Measurements from ENCODE around the gene A1BG.

A1BG gene

GRCh38 chr19:58395220-58395978 is 42.1 kb upstream of the A1BG start, which contains the start of gene RNF225:
Gene RNF225, plus strand, starts transcription at chr19:58395656. Its CDS starts 434 bp downstream, at chr19:58396090.
- peaks cover under 1% of the 10 kb centered on the region; the same call in 1 of the 2 replicates for H3K4me1 ChIP-seq (ENCODE audit: low read length)
- H3K4me2 ChIP-seq (ENCODE audit: low read length) = no peak within 1 kb of the TSS
- H2AFZ ChIP-seq (ENCODE audit: low read depth, low read length) = no peak within 1 kb of the TSS
- H3K27me3 ChIP-seq (ENCODE audit: low read depth, low read length) = no peaks in the 10 kb centered on the region
- H3K9ac ChIP-seq (ENCODE audit: low read length) = no peak within 1 kb of the TSS
- H4K20me1 ChIP-seq (ENCODE audit: insufficient read depth, low read length) = peaks cover 46% of the 10 kb centered on the region
- no peak within 1 kb of the TSS for H3K4me3 ChIP-seq (ENCODE audit: low read length)
- H3K79me2 ChIP-seq (ENCODE audit: low read length) = peaks cover 29% of the 10 kb centered on the region
- H3K36me3 ChIP-seq (replicated peaks; ENCODE audit: low read depth, low read length) = peaks cover 51% of the 10 kb centered on the region
- H3K27ac ChIP-seq (ENCODE audit: low read length) = no peak within 1 kb of the TSS
- TF ChIP-seq EZH2phosphoT487 (IDR thresholded peaks at IDR 0.05; ENCODE audit: low read depth) = no peak
- no peak for TF ChIP-seq CTCF (IDR thresholded peaks at IDR 0.05; ENCODE audit: low read depth, low read length)
- H3K9me3 ChIP-seq (ENCODE audit: insufficient read depth, low read length) = no peaks in the 10 kb centered on the region

- no peaks in the 10 kb centered on the region for H3K27me3 ChIP-seq (ENCODE audit: low read depth, low read length)
- H3K36me3 ChIP-seq (replicated peaks; ENCODE audit: low read depth, low read length) = peaks cover 51% of the 10 kb centered on the region
- no peak overlapping the region for H3K4me2 ChIP-seq (ENCODE audit: low read length)
- no peak overlapping the region for H3K4me3 ChIP-seq (ENCODE audit: low read length)
- no peak overlapping the region for H2AFZ ChIP-seq (ENCODE audit: low read depth, low read length)
- no peaks in the 10 kb centered on the region for H3K9me3 ChIP-seq (ENCODE audit: insufficient read depth, low read length)
- no peaks in the 10 kb centered on the region for H3K4me1 ChIP-seq (ENCODE audit: low read length)
- H3K79me2 ChIP-seq (ENCODE audit: low read length) = peaks cover 35% of the 10 kb centered on the region
- peaks cover 46% of the 10 kb centered on the region for H4K20me1 ChIP-seq (ENCODE audit: insufficient read depth, low read length)
- H3K9ac ChIP-seq (ENCODE audit: low read length) = no peak overlapping the region
- H3K27ac ChIP-seq (ENCODE audit: low read length) = no peak overlapping the region
- TF ChIP-seq EZH2phosphoT487 (IDR thresholded peaks at IDR 0.05; ENCODE audit: low read depth) = no peak
- TF ChIP-seq CTCF (IDR thresholded peaks at IDR 0.05; ENCODE audit: low read depth, low read length) = no peak
These were observed 41.5 kb upstream of the A1BG start for GRCh38 chr19:58394821-58395219.

GRCh38 chr19:58393725-58394033 is 40.4 kb upstream of the A1BG start:
- peaks cover 46% of the 10 kb centered on the region for H3K79me2 ChIP-seq (ENCODE audit: low read length)
- H3K4me1 ChIP-seq (ENCODE audit: low read length) = peaks cover 6% of the 10 kb centered on the region
- peaks cover 52% of the 10 kb centered on the region for H4K20me1 ChIP-seq (ENCODE audit: insufficient read depth, low read length)
- no peaks in the 10 kb centered on the region for H3K9me3 ChIP-seq (ENCODE audit: insufficient read depth, low read length)
- H3K9ac ChIP-seq (ENCODE audit: low read length) = no peak overlapping the region
- no peak overlapping the region for H3K4me3 ChIP-seq (ENCODE audit: low read length)
- H3K4me2 ChIP-seq (ENCODE audit: low read length) = no peak overlapping the region
- H3K27ac ChIP-seq (ENCODE audit: low read length) = no peak overlapping the region
- TF ChIP-seq EZH2phosphoT487 (IDR thresholded peaks at IDR 0.05; ENCODE audit: low read depth) (no peak), CTCF (IDR thresholded peaks at IDR 0.05; ENCODE audit: low read depth, low read length) (no peak)
- H3K36me3 ChIP-seq (replicated peaks; ENCODE audit: low read depth, low read length) = peaks cover 57% of the 10 kb centered on the region
- H2AFZ ChIP-seq (ENCODE audit: low read depth, low read length) = no peak overlapping the region
- no peaks in the 10 kb centered on the region for H3K27me3 ChIP-seq (ENCODE audit: low read depth, low read length)

GRCh38 chr19:58392945-58393724 is 39.8 kb upstream of the A1BG start:
- no peaks in the 10 kb centered on the region for H3K9me3 ChIP-seq (ENCODE audit: insufficient read depth, low read length)
- no peaks in the 10 kb centered on the region for H3K27me3 ChIP-seq (ENCODE audit: low read depth, low read length)
- no peak overlapping the region for H3K4me3 ChIP-seq (ENCODE audit: low read length)
- H3K4me1 ChIP-seq (ENCODE audit: low read length) = peaks cover 11% of the 10 kb centered on the region
- H3K9ac ChIP-seq (ENCODE audit: low read length) = no peak overlapping the region
- peaks cover 61% of the 10 kb centered on the region for H3K36me3 ChIP-seq (replicated peaks; ENCODE audit: low read depth, low read length)
- H3K27ac ChIP-seq (ENCODE audit: low read length) = no peak overlapping the region
- H3K79me2 ChIP-seq (ENCODE audit: low read length) = peaks cover 51% of the 10 kb centered on the region
- peaks cover 56% of the 10 kb centered on the region for H4K20me1 ChIP-seq (ENCODE audit: insufficient read depth, low read length)
- H3K4me2 ChIP-seq (ENCODE audit: low read length) = no peak overlapping the region
- H2AFZ ChIP-seq (ENCODE audit: low read depth, low read length) = no peak overlapping the region
- TF ChIP-seq CTCF (IDR thresholded peaks at IDR 0.05; ENCODE audit: low read depth, low read length) = no peak
- TF ChIP-seq EZH2phosphoT487 (IDR thresholded peaks at IDR 0.05; ENCODE audit: low read depth) = no peak

All from OCI-LY3 (cell line).